Natural killer cell (primary cell): Measurements from ENCODE around the gene CDH12. TPM values are rescaled to one million over a fixed set of nuclear protein-coding genes. Genes with fewer than 3 reads are reported as not detected.

ENCODE experiments used
- ATAC-seq, 3 donors: fragments of 150-1000 bp in 2 of 3; fragments of 200-7000 bp in 1 of 3; cut with Tn5 transposase; 1 replicate in 1 of 3; 2 replicates in 2 of 3; pipeline ENCODE4 v1.10.0; 2021; ENCODE audit warnings: mild to moderate bottlenecking in 2 of 3, moderate library complexity in 2 of 3
- DNase-seq, 2 donors: peaks; one replicate each; pipeline versions ENCODE4 v3.0.0 to v3.0.0-alpha.2; 2013 to 2021; ENCODE audit warnings: mixed read lengths in 1 of 2
- H3K27ac ChIP-seq: one replicate; pipeline ENCODE4 v1.5.1; 2013; ENCODE audit warnings: mild to moderate bottlenecking, low read length
- H3K27me3 ChIP-seq: one replicate; pipeline ENCODE4 v1.6.1; 2013; ENCODE audit warnings: low read length; ENCODE audit not compliant: control insufficient read depth, insufficient read depth
- H3K36me3 ChIP-seq: one replicate; pipeline ENCODE4 v1.6.1; 2013; ENCODE audit warnings: low read length; ENCODE audit not compliant: control insufficient read depth, insufficient read depth
- H3K4me1 ChIP-seq: one replicate; pipeline ENCODE4 v1.6.1; 2013; ENCODE audit warnings: low read length; ENCODE audit not compliant: control insufficient read depth, insufficient read depth
- H3K4me3 ChIP-seq: one replicate; pipeline ENCODE4 v1.5.1; 2013; ENCODE audit warnings: low read length
- H3K9me3 ChIP-seq: one replicate; pipeline ENCODE4 v1.6.1; 2013; ENCODE audit warnings: low read length; ENCODE audit not compliant: control insufficient read depth, insufficient read depth
- H3K27ac Mint-ChIP-seq, 2 donors: one replicate each; pipeline ENCODE4 v1.8.0; 2022; ENCODE audit warnings: mild to moderate bottlenecking in 2 of 2, mixed read lengths in 2 of 2, moderate library complexity in 1 of 2
- H3K27me3 Mint-ChIP-seq, 2 donors: one replicate each; pipeline ENCODE4 v1.8.0; 2022; ENCODE audit warnings: low read depth in 2 of 2, mixed read lengths in 2 of 2
- H3K36me3 Mint-ChIP-seq: one replicate; pipeline ENCODE4 v1.8.0; 2022; ENCODE audit warnings: mixed read lengths
- H3K4me1 Mint-ChIP-seq, 2 donors: one replicate each; pipeline ENCODE4 v1.8.0; 2022; ENCODE audit warnings: mixed read lengths in 2 of 2
- H3K4me3 Mint-ChIP-seq: one replicate; pipeline ENCODE4 v1.8.0; 2022; ENCODE audit warnings: mild to moderate bottlenecking, moderate library complexity, mixed read lengths
- H3K9me3 Mint-ChIP-seq, 2 donors: one replicate each; pipeline ENCODE4 v1.8.0; 2022; ENCODE audit warnings: mixed read lengths in 2 of 2
- CTCF ChIP-seq: fragments of 200-600 bp; IDR thresholded peaks from one replicate; pipeline ENCODE4 v1.8.0; 2022; ENCODE audit warnings: antibody characterized with exemption
- WGBS: methylation state at CpG from one replicate; pipeline ENCODE4 v1.1.7; 2013; ENCODE audit warnings: missing lambda C conversion rate; ENCODE audit not compliant: insufficient coverage; 5-methylcytosine and 5-hydroxymethylcytosine counted together
- intact Hi-C: fragments of 100-400 bp; cut with micrococcal nuclease; formaldehyde crosslinking; loops from one replicate; pipeline ENCODE4 v1.14.2; 2022
- total RNA-seq, 4 donors: library from RNA; stranded (reverse); fragments of 120-200 nt in 1 of 4; gene quantifications; one replicate each; pipeline versions ENCODE4 v1.2.3 to v1.2.4, GENCODE V29; 2013 to 2022

CDH12 gene
- total RNA-seq, 3 donors from 2014 or later (not counting 1 experiment from before 2014, with no cell fraction given): not detected

DNA sequence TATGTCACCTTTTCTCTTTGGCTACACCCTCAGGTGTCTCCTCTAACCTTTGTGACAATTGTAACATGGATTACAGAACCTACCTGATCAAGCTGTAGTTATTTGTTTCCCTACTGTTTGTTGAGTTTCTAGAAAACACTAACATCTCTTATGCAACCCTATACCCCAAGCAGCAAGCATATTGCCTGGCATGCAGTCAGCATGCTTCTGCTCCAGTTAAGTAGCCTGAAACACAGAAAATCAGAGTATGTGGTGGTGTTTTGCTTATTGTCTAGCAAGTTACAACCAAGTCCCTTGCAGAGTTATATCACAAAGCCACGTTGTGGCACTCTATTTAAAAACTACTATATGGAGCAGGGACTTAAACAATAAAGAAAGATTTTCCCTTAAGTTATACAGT, 131.1 kb downstream of the CDH12 start:
- no peak overlapping the region for H3K4me3 Mint-ChIP-seq
- H3K36me3 Mint-ChIP-seq: no peaks in the 10 kb centered on the region
- TF ChIP-seq CTCF: no peak
- H3K4me1 ChIP-seq: no peaks in the 10 kb centered on the region
- intact Hi-C loops: no loop called here
- DNase-seq: no peak
- H3K9me3 ChIP-seq: peaks cover 5% of the 10 kb centered on the region
- no CpG with 5 or more reads among the region's 1 CpG for WGBS
- H3K4me1 Mint-ChIP-seq: no peaks in the 10 kb centered on the region
- peaks cover 16 to 21% of the 10 kb centered on the region in 2 donors for H3K9me3 Mint-ChIP-seq
- H3K27me3 Mint-ChIP-seq: no peaks in the 10 kb centered on the region
- H3K4me3 ChIP-seq: no peak overlapping the region
- H3K27me3 ChIP-seq: no peaks in the 10 kb centered on the region
- ATAC-seq: no peak
- H3K27ac Mint-ChIP-seq: no peak overlapping the region
- no peak overlapping the region for H3K27ac ChIP-seq
- H3K36me3 ChIP-seq: no peaks in the 10 kb centered on the region

DNA sequence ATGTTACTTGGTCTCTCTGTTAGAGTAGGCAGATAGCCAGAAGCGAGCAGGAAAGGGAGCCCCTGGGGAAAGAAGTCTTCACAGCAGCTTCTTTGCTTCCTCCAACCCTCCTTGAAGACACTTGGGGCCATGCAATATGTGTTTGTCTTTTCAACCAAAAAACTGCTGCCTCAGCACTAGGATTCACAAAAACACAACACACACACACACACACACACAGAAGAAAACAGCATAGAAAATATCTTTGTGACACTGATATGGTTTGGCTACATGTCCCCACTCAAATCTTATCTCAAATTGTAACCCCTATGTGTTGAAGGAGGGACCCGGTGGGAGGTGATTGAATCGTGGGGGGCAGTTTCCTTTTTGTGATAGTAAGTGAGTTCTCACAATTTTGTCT, 133.3 kb downstream of the CDH12 start:
- H3K9me3 ChIP-seq: peaks cover 9% of the 10 kb centered on the region
- Mint-ChIP-seq H3K27me3 (no peaks in the 10 kb centered on the region), H3K9me3 (peaks cover 14 to 16% of the 10 kb centered on the region in 2 donors), H3K27ac (no peak overlapping the region), H3K4me1 (no peaks in the 10 kb centered on the region), H3K4me3 (no peak overlapping the region), H3K36me3 (no peaks in the 10 kb centered on the region)
- no peak for TF ChIP-seq CTCF
- DNase-seq: no peak
- no peak for ATAC-seq
- WGBS: 78% methylated on average over 1 of the region's 3 CpGs
- H3K4me1 ChIP-seq: no peaks in the 10 kb centered on the region
- intact Hi-C loops: no loop called here
- no peaks in the 10 kb centered on the region for H3K27me3 ChIP-seq
- H3K4me3 ChIP-seq: no peak overlapping the region
- H3K36me3 ChIP-seq: no peaks in the 10 kb centered on the region
- no peak overlapping the region for H3K27ac ChIP-seq

DNA sequence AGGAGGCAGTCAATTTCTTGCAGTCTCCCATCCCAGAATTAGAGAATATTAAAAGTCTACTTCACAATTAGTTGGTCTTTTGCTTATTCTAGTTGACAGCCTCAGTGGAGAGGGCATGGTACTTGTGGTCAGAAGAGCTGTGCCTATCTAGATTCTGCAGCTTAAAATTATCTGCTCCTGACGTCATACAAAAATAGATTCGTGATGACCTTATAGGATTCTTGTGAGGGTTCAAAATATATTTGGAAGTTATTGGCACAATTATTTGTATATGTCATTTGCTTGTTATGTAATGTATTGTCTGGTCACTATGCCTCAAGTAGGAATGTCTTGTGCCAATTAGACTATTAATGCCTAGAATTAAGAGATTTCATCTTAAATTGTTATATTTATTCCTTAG, 142.5 kb downstream of the CDH12 start:
- Mint-ChIP-seq H3K36me3 (no peaks in the 10 kb centered on the region), H3K4me1 (no peaks in the 10 kb centered on the region), H3K4me3 (no peak overlapping the region), H3K27ac (no peak overlapping the region), H3K27me3 (no peaks in the 10 kb centered on the region), H3K9me3 (peaks cover 8 to 14% of the 10 kb centered on the region in 2 donors)
- 38% methylated on average over 2 of the region's 2 CpGs for WGBS
- intact Hi-C loops: no loop called here
- H3K36me3 ChIP-seq: no peaks in the 10 kb centered on the region
- no peaks in the 10 kb centered on the region for H3K9me3 ChIP-seq
- DNase-seq: no peak
- no peaks in the 10 kb centered on the region for H3K4me1 ChIP-seq
- no peak for TF ChIP-seq CTCF
- no peak overlapping the region for H3K27ac ChIP-seq
- no peak overlapping the region for H3K4me3 ChIP-seq
- no peak for ATAC-seq
- no peaks in the 10 kb centered on the region for H3K27me3 ChIP-seq

DNA sequence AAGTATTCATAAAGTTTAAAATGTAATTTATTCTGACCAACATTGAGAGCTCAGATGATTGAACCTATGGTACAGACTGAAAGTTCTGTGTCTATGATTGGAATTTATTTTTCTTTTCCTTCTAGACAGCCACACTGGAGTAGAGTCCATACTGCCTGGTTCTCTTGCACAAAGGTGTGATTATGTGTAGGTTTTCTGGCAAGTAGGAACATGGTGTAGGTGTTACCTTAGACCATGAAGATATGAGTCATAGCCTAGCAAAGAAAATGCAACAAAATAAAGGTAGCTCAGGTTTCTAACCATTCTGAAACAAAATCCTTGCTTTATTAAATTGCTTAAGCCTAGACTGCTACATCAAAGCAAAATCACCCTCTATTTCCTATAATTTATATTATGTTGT, 143.4 kb downstream of the CDH12 start:
- no peaks in the 10 kb centered on the region for H3K4me1 ChIP-seq
- H3K27ac Mint-ChIP-seq: no peak overlapping the region
- peaks cover 8 to 14% of the 10 kb centered on the region in 2 donors for H3K9me3 Mint-ChIP-seq
- intact Hi-C loops: no loop called here
- H3K27me3 Mint-ChIP-seq: no peaks in the 10 kb centered on the region
- DNase-seq (no peak), ATAC-seq (no peak)
- TF ChIP-seq CTCF: no peak
- H3K27me3 ChIP-seq: no peaks in the 10 kb centered on the region
- no peaks in the 10 kb centered on the region for H3K4me1 Mint-ChIP-seq
- no peak overlapping the region for H3K27ac ChIP-seq
- H3K9me3 ChIP-seq: no peaks in the 10 kb centered on the region
- no peak overlapping the region for H3K4me3 Mint-ChIP-seq
- no peak overlapping the region for H3K4me3 ChIP-seq
- no peaks in the 10 kb centered on the region for H3K36me3 ChIP-seq
- no peaks in the 10 kb centered on the region for H3K36me3 Mint-ChIP-seq
